K562 (cell line): ENCODE results near the gene SCFD2. TPM values are rescaled to one million over a fixed set of nuclear protein-coding genes. Genes with fewer than 3 reads are reported as not detected.

Experiments
- CBFA2T3 ChIP-seq: fragments of 450-650 bp; IDR thresholded peaks from 2 replicates; pipeline ENCODE4 v1.6.1; 2017
- CEBPB ChIP-seq: fragments of 450-650 bp; IDR thresholded peaks from 2 replicates; pipeline ENCODE4 v1.6.1; 2016; ENCODE audit warnings: missing genetic modification characterization, missing compliant biosample characterization
- CREB1 ChIP-seq, 2 experiments: sonication (generic) in 1 of 2; formaldehyde crosslinking in 1 of 2; IDR thresholded peaks; 2 replicates each; pipeline versions ENCODE4 v1.6.1 to v1.8.0; 2012 to 2022; ENCODE audit warnings: inconsistent platforms in 1 of 2, mild to moderate bottlenecking in 1 of 2, missing genetic modification reagents in 1 of 2, moderate library complexity in 1 of 2
- GATAD2B ChIP-seq: fragments of 450-650 bp; IDR thresholded peaks from 2 replicates; pipeline ENCODE4 v1.6.1; 2017; ENCODE audit warnings: mild to moderate bottlenecking, borderline replicate concordance
- PHB ChIP-seq: fragments of 250-450 bp; sonication (Bioruptor Pico); IDR thresholded peaks from 2 replicates; pipeline ENCODE4 v1.5.0; 2021
- PRDM10 ChIP-seq: fragments of 450-650 bp; IDR thresholded peaks from 2 replicates; pipeline ENCODE4 v1.6.1; 2018; ENCODE audit not compliant: partially characterized antibody
- PRPF4 ChIP-seq: fragments of 200-400 bp; formaldehyde crosslinking; IDR thresholded peaks from one replicate; pipeline ENCODE4 v1.6.1; 2017; ENCODE audit warnings: low read length, low read depth, mild to moderate bottlenecking; ENCODE audit not compliant: insufficient read depth, poor library complexity, severe bottlenecking
- RFX7 ChIP-seq: fragments of 250-450 bp; sonication (Bioruptor Pico); IDR thresholded peaks from 2 replicates; pipeline ENCODE4 v1.5.1; 2021; ENCODE audit warnings: mild to moderate bottlenecking
- RUNX1 ChIP-seq: sonication (generic); IDR thresholded peaks from 2 replicates; pipeline ENCODE4 v1.6.1; 2016; ENCODE audit warnings: antibody characterized with exemption, low read depth
- ZBTB9 ChIP-seq: fragments of 450-650 bp; formaldehyde crosslinking; IDR thresholded peaks from 2 replicates; pipeline ENCODE4 v1.4.0; 2020; ENCODE audit warnings: mild to moderate bottlenecking, moderate library complexity
- ZFP30 ChIP-seq: fragments of 250-450 bp; sonication (Bioruptor Pico); IDR thresholded peaks from 2 replicates; pipeline ENCODE4 v1.8.0; 2022; ENCODE audit warnings: moderate library complexity, mild to moderate bottlenecking, inconsistent platforms, borderline replicate concordance
- ZNF280B ChIP-seq: fragments of 250-450 bp; sonication (Bioruptor Pico); IDR thresholded peaks from 2 replicates; pipeline ENCODE4 v1.5.1; 2021; ENCODE audit warnings: mild to moderate bottlenecking
- polyA plus RNA-seq, 8 experiments: library from polyadenylated mRNA; depleted of rRNA in 4 of 8; stranded (reverse) in 5 of 8; unstranded in 3 of 8; fragments of >200 nt; fragmentation: Nextera tagmentation in 2 of 8; fragmentation: Illumina TruSeq in 1 of 8; extraction: Ambion mirVana in 2 of 8; extraction: Trizol in 1 of 8; gene quantifications; 2 replicates each; pipeline versions ENCODE4 v1.2.1 to v1.2.3, GENCODE V29; 2011 to 2014; ENCODE audit warnings: inconsistent platforms in 1 of 8, missing spikeins in 1 of 8
- total RNA-seq, 7 experiments: library from RNA; depleted of rRNA in 6 of 7; stranded (reverse); fragments of >200 nt in 6 of 7; fragmentation: Illumina TruSeq in 2 of 7; extraction: Trizol in 2 of 7; gene quantifications; 2 replicates each; pipeline versions ENCODE4 v1.2.1 to v1.2.3, GENCODE V29; 2011 to 2021; ENCODE audit warnings: low replicate concordance in 1 of 7
- TF ChIP-seq, protein P1 (sequence below): fragments of 450-650 bp; IDR thresholded peaks from one replicate; pipeline ENCODE4 v1.6.1; 2018; ENCODE audit warnings: mild to moderate bottlenecking, moderate library complexity; ENCODE audit not compliant: partially characterized antibody
- TF ChIP-seq, protein P2 (sequence below), 2 experiments: fragments of 250-450 bp in 1 of 2; fragments of 450-650 bp in 1 of 2; sonication (Bioruptor Pico) in 1 of 2; IDR thresholded peaks; 2 replicates each; pipeline versions ENCODE4 v1.6.1 to v1.8.0; 2016 to 2021; ENCODE audit warnings: mild to moderate bottlenecking in 2 of 2, moderate library complexity in 2 of 2, missing compliant biosample characterization in 1 of 2, missing genetic modification characterization in 1 of 2
- TF ChIP-seq, protein P3 (sequence below): fragments of 450-650 bp; IDR thresholded peaks from 2 replicates; pipeline ENCODE4 v1.7.0; 2016; ENCODE audit warnings: borderline replicate concordance

SCFD2 gene
- total and polyA plus RNA-seq, 9 of the 15 experiments (the other 6 are each of a cell fraction or from before 2014, with no cell fraction given): 5.7 to 30.3 (median 22.8) TPM

GRCh38 chr4:53019485-53020382 lies 346.1 kb downstream of the SCFD2 start (continued):
- TF ChIP-seq PRDM10 (no peak), ZNF280B (CRISPR knock-in tag) (no peak), CREB1 (IDR thresholded peaks at IDR 0.05) (no peak), CREB1 (CRISPR knock-in tag; IDR thresholded peaks at IDR 0.05) (no peak), GATAD2B (no peak), ZFP30 (CRISPR knock-in tag) (no peak), CBFA2T3 (peak; percentile 86), ZBTB9 (CRISPR knock-in tag) (no peak), RFX7 (CRISPR knock-in tag) (no peak), PRPF4 (no peak), RUNX1 (no peak), PHB (CRISPR knock-in tag) (no peak), CEBPB (tag) (no peak)
- TF ChIP-seq, protein P1, sequence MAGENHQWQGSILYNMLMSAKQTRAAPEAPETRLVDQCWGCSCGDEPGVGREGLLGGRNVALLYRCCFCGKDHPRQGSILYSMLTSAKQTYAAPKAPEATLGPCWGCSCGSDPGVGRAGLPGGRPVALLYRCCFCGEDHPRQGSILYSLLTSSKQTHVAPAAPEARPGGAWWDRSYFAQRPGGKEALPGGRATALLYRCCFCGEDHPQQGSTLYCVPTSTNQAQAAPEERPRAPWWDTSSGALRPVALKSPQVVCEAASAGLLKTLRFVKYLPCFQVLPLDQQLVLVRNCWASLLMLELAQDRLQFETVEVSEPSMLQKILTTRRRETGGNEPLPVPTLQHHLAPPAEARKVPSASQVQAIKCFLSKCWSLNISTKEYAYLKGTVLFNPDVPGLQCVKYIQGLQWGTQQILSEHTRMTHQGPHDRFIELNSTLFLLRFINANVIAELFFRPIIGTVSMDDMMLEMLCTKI: no peak
- TF ChIP-seq, protein P2, sequence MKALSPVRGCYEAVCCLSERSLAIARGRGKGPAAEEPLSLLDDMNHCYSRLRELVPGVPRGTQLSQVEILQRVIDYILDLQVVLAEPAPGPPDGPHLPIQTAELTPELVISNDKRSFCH (CRISPR knock-in tag; IDR thresholded peaks at IDR 0.05): no peak
- TF ChIP-seq, protein P2 (tag; IDR thresholded peaks at IDR 0.05): no peak
- TF ChIP-seq, protein P3, sequence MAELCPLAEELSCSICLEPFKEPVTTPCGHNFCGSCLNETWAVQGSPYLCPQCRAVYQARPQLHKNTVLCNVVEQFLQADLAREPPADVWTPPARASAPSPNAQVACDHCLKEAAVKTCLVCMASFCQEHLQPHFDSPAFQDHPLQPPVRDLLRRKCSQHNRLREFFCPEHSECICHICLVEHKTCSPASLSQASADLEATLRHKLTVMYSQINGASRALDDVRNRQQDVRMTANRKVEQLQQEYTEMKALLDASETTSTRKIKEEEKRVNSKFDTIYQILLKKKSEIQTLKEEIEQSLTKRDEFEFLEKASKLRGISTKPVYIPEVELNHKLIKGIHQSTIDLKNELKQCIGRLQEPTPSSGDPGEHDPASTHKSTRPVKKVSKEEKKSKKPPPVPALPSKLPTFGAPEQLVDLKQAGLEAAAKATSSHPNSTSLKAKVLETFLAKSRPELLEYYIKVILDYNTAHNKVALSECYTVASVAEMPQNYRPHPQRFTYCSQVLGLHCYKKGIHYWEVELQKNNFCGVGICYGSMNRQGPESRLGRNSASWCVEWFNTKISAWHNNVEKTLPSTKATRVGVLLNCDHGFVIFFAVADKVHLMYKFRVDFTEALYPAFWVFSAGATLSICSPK: no peak
